Osteoblast (primary cell): Measurements from ENCODE around the gene AMFR. TPM values are rescaled to one million over a fixed set of nuclear protein-coding genes. Genes with fewer than 3 reads are reported as not detected.

Experiments used
- DNase-seq: peaks from one replicate; pipeline ENCODE4 v3.0.0; 2011; ENCODE audit warnings: low spot score, mixed read lengths; ENCODE audit not compliant: insufficient read length; ENCODE audit errors: missing footprints
- H2AFZ ChIP-seq: 2 replicates; pipeline ENCODE4 v1.6.0; 2011; ENCODE audit warnings: mild to moderate bottlenecking, low read length
- H3K27ac ChIP-seq: 2 replicates; pipeline ENCODE4 v1.5.1; 2011; ENCODE audit warnings: mild to moderate bottlenecking, low read depth, low read length, moderate library complexity
- H3K27me3 ChIP-seq: 2 replicates; pipeline ENCODE4 v1.6.0; 2012; ENCODE audit warnings: mild to moderate bottlenecking, control low read depth, inconsistent platforms, low read length, moderate library complexity; ENCODE audit not compliant: insufficient read depth
- H3K36me3 ChIP-seq: 2 replicates; pipeline ENCODE4 v1.5.1; 2011; ENCODE audit warnings: mild to moderate bottlenecking, low read length, control low read depth, moderate library complexity; ENCODE audit not compliant: insufficient read depth
- H3K4me1 ChIP-seq: 2 replicates; pipeline ENCODE4 v1.5.1; 2011; ENCODE audit warnings: mild to moderate bottlenecking, low read length, control low read depth, moderate library complexity; ENCODE audit not compliant: insufficient read depth
- H3K4me2 ChIP-seq: 2 replicates; pipeline ENCODE4 v1.6.0; 2011; ENCODE audit warnings: mild to moderate bottlenecking, low read length; ENCODE audit not compliant: insufficient read depth
- H3K4me3 ChIP-seq: fragments of 200-600 bp; sonication (generic); 3 replicates; pipeline ENCODE4 v1.5.1; 2012; ENCODE audit warnings: mild to moderate bottlenecking, low read length, inconsistent platforms; ENCODE audit not compliant: insufficient read depth
- H3K79me2 ChIP-seq: 2 replicates; pipeline ENCODE4 v1.6.0; 2012; ENCODE audit warnings: mild to moderate bottlenecking, low read length, control low read depth, inconsistent platforms; ENCODE audit not compliant: insufficient read depth
- H3K9me3 ChIP-seq: 2 replicates; pipeline ENCODE4 v1.5.1; 2011; ENCODE audit warnings: low read depth, low read length, control low read depth
- H4K20me1 ChIP-seq: 2 replicates; pipeline ENCODE4 v1.6.0; 2012; ENCODE audit warnings: mild to moderate bottlenecking, low read length, control low read depth; ENCODE audit not compliant: insufficient read depth
- total RNA-seq: library from RNA; depleted of rRNA; stranded (reverse); fragments of >200 nt; gene quantifications from 2 replicates; pipeline ENCODE4 v1.2.3, GENCODE V29; 2012
- TF ChIP-seq, protein P1 (sequence below): IDR thresholded peaks from 2 replicates; pipeline ENCODE4 v1.5.1; 2011; ENCODE audit warnings: mild to moderate bottlenecking, low read depth, low read length, moderate library complexity; ENCODE audit errors: extremely low read depth

Gene AMFR
- total RNA-seq, 1 donor = 339 TPM

DNA sequence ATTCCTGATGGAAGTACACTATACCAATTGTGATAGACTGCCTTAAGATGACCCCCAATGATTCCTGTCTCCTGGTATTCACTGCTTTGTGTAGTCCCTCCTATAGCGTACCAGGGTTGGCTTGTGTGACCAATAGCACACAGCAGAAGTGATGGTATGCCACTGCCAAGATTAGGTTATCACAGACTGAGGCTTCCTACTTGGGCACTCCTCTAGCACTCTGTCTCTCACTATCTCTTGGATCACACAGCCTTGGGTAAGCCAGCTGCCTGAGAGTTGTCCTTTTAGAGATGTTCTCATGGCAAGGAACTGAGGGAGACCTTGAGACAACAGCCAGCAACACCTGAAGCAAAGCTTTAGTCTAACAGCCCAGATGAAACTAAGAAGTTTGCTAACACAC, 12.7 kb upstream of the AMFR start:
- TF ChIP-seq, protein P1, sequence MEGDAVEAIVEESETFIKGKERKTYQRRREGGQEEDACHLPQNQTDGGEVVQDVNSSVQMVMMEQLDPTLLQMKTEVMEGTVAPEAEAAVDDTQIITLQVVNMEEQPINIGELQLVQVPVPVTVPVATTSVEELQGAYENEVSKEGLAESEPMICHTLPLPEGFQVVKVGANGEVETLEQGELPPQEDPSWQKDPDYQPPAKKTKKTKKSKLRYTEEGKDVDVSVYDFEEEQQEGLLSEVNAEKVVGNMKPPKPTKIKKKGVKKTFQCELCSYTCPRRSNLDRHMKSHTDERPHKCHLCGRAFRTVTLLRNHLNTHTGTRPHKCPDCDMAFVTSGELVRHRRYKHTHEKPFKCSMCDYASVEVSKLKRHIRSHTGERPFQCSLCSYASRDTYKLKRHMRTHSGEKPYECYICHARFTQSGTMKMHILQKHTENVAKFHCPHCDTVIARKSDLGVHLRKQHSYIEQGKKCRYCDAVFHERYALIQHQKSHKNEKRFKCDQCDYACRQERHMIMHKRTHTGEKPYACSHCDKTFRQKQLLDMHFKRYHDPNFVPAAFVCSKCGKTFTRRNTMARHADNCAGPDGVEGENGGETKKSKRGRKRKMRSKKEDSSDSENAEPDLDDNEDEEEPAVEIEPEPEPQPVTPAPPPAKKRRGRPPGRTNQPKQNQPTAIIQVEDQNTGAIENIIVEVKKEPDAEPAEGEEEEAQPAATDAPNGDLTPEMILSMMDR = no peak
- Histone ChIP-seq H3K4me3 (no peak overlapping the region), H3K36me3 (peaks cover 40% of the 10 kb centered on the region), H3K4me2 (no peak overlapping the region), H3K9me3 (no peaks in the 10 kb centered on the region), H3K27ac (no peak overlapping the region), H4K20me1 (peaks cover 3% of the 10 kb centered on the region), H3K4me1 (no peaks in the 10 kb centered on the region), H2AFZ (no peak overlapping the region), H3K27me3 (no peaks in the 10 kb centered on the region), H3K79me2 (peaks cover 3% of the 10 kb centered on the region)
- DNase-seq = no peak

DNA sequence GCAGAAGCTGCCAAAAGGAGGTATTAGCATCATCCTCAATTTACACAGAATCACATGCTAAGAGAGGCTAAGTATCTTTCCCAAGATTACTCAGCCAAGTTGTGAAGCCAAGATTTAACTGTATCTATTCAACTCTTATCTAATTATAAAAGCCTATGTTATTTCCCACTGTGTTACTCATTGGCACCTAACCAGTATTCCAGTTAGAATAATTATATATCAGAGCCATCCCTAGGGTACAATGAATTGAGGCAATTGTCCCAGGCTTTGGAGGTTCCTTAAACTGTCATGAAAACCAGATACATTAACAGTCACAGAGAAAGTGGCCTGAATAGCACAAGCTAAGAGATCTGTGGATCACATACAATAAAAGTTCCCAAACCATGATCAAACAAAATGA, 10.9 kb upstream of the AMFR start:
- TF ChIP-seq, protein P1 = no peak
- Histone ChIP-seq H3K9me3 (no peaks in the 10 kb centered on the region), H3K79me2 (no peaks in the 10 kb centered on the region), H3K36me3 (peaks cover 53% of the 10 kb centered on the region), H3K4me3 (no peak overlapping the region), H3K4me1 (no peaks in the 10 kb centered on the region), H2AFZ (no peak overlapping the region), H3K4me2 (no peak overlapping the region), H4K20me1 (peaks cover 4% of the 10 kb centered on the region), H3K27ac (no peak overlapping the region), H3K27me3 (no peaks in the 10 kb centered on the region)
- DNase-seq = no peak

DNA sequence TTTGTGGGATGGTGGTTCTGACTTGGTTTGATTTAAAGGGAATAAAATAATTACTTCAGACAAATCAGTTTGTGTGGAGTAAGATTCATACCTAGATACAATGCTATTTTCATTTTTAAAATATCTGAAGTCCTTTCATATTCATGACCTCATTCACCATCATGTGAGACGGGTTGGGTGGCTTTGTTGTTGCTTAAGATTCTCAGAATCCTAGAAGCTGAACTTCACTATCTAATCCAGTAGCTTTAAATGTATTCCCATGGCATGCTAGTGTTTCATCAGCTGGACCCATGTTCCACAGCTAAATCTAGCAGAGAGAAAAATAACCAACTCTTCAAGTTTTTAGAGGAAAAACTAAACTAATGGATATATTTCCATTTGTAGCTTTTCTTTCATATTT, 2.7 kb upstream of the AMFR start:
- Histone ChIP-seq H3K36me3 (peaks cover 19% of the 10 kb centered on the region), H3K4me3 (no peak overlapping the region), H3K27ac (no peak overlapping the region), H3K9me3 (no peaks in the 10 kb centered on the region), H2AFZ (no peak overlapping the region), H3K27me3 (no peaks in the 10 kb centered on the region), H3K4me2 (no peak overlapping the region), H3K4me1 (peaks cover 9% of the 10 kb centered on the region), H3K79me2 (peaks cover 20% of the 10 kb centered on the region), H4K20me1 (peaks cover 13% of the 10 kb centered on the region)
- TF ChIP-seq, protein P1 = no peak
- no peak for DNase-seq

DNA sequence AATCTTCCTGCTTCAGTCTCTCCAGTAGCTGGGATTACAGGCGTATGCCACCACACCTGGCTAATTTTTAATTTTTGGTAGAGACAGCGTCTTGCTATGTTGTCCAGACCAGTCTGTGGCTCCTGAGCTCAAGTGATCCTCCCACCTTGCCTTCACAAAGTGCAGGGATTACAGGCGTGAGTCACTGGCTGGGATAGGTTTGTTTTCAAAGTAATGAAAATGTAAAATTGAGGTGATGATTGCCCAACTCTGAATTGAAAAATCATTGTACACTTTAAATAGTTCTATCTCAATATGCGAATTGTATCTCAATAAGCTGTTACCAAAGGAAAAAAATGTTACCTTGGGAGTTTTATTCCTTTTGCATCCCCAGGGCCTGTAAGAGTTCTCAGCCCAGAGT, 1.2 kb upstream of the AMFR start:
- Histone ChIP-seq H2AFZ (no peak overlapping the region), H3K27ac (no peak overlapping the region), H4K20me1 (peaks cover 27% of the 10 kb centered on the region), H3K4me2 (no peak overlapping the region), H3K79me2 (peaks cover 35% of the 10 kb centered on the region), H3K9me3 (no peaks in the 10 kb centered on the region), H3K4me1 (peaks cover 16% of the 10 kb centered on the region), H3K36me3 (peaks cover 5% of the 10 kb centered on the region), H3K4me3 (no peak overlapping the region), H3K27me3 (no peaks in the 10 kb centered on the region)
- TF ChIP-seq, protein P1 = no peak
- no peak for DNase-seq
